SKM-1 treated with dmso at 0.1 percent for 144 hours (cell line): ENCODE results near the gene PKIB.
"Not testable (repeated sequence)": the region's sequence is repeated elsewhere in the genome, so short reads cannot be mapped to it uniquely, and the experiment has no call there.

Experiments
- DNase-seq: peaks from one replicate; lab custom pipeline; 2025; ENCODE audit not compliant: unreplicated experiment; lab: John Stamatoyannopoulos, UW

PKIB gene

GRCh38 chr6:122609881-122610689, at the start of gene PKIB:
TSS of gene PKIB (plus strand) at chr6:122610405. CDS start at chr6:122717795, 107,390 bp downstream.
- DNase-seq = peak; percentile 67

DNA sequence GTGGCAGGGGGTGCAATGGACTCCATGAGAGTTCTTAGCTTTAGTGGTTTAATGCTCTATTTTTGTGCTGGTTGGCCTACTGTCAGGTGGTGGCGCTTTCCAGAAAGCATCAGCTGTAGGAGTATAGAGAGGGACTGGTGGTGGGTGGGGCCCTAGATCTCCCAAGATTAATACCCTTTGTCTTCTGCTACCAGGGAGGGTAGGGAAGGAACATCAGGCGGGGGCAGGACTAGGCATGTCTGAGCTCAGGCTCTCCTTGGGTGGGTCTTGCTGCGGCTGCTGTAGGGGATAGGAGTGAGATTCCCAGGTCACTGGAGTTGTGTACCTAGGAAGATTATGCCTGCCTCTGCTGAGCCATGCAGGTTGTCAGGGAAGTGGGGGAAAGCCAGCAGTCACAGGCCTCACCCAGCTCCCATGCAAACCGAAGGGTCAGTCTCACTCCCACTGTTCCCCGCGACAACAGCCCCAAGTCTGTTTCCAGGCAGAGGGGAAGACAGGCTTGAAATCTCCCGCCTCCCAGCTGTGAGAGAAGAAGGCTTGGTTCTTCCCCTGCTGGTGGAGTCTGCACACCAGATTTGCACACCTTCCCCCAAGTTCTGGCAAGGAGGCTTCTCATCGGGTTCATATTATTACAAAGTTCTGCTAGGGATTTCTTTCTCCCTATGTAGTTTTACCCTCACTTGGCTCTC, 46.7 kb upstream of the PKIB start:
- no peak for DNase-seq

GRCh38 chr6:122564230-122564629, 46.0 kb upstream of the PKIB start:
- no peak for DNase-seq

- DNase-seq = no peak
Observed at GRCh38 chr6:122565708-122566107, 44.5 kb upstream of the PKIB start.

DNA sequence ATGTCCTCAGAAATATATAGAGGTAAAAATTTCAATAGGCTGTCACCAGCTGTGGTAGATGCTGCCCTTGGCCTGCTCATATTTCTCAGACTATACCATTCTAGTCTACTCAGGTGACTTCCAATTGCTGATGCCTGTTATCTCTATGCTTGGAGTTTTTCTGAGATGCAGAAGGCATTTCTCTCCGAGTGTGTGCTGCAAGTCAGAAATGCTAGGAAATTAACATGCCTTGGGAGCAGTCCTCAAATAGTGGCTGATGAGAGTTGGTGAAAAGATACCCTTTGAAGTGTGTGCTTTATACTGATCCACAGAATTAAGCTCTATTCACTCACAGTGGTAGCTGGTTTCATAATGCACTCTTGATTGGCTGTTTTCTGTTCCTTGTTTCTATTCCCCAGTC, 43.2 kb upstream of the PKIB start:
- DNase-seq = no peak

- no peak for DNase-seq
Observed at GRCh38 chr6:122568350-122568749, 41.9 kb upstream of the PKIB start.

- no peak for DNase-seq
Observed at GRCh38 chr6:122568797-122569221, 41.4 kb upstream of the PKIB start.

DNA sequence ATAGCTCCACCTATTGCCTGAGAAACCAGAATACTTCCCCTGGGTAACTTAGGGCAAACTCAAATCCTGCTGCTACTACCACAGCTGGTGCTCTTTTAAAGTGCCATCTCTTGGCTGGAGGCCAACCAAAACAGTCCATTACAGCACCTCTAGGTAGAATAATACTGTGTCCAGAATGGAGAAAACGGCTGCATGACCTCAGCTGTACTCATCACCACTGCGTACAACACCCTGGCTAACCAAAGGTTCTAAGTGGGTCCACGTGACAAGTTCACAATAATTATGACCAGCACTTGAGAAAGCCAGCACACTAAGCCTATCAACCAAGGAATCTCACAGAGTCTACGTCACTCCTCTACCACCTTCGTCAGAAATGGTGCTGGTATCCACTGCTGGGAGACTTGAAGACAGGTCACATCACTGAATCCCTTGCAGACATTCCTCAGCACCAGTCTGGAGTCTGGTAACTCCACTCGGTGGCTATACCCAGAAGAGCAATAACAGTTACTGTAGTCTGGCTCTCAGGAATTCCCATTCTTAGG, 40.9 kb upstream of the PKIB start:
- no peak for DNase-seq

- no peak for DNase-seq
Observed at GRCh38 chr6:122571888-122572287, 38.3 kb upstream of the PKIB start.

DNA sequence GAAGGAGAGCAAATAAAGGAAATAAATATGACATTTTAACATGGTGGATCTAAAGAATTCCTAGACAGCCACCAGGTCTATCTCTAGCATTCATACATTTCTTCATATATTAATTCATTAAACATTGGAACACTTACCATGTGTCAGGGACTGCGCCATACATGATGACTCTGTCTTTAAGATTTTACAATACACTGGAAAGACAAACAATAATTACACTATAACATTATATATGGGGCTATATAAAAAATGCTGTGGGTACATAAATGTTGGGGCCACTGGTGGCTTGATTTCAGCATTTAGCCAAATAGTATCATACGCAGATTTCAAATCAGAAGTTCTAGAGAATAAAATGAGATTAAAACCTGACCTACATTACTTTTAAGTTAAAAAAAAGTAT, 33.3 kb upstream of the PKIB start:
- no peak for DNase-seq

- DNase-seq = no peak
Observed at GRCh38 chr6:122578961-122579360, 31.2 kb upstream of the PKIB start.

DNA sequence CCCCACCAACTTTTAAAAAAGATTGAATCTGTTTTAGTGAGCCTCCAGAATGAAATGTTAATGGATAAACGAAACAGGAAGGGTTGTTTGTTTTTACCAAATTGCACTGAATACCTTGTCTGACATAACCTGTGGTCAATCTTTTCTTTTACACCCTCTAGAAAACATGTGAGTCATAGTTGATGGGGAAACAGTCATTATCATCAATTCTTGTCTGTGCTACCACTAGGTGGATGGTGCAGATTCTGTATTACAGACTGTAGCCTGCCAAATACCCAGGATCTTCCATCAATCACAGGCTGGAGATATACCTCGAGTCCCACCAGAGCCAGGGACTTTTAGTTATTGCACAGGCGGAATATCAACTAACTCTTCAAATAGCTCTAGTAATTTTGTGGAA, 29.5 kb upstream of the PKIB start:
- DNase-seq = no peak

DNA sequence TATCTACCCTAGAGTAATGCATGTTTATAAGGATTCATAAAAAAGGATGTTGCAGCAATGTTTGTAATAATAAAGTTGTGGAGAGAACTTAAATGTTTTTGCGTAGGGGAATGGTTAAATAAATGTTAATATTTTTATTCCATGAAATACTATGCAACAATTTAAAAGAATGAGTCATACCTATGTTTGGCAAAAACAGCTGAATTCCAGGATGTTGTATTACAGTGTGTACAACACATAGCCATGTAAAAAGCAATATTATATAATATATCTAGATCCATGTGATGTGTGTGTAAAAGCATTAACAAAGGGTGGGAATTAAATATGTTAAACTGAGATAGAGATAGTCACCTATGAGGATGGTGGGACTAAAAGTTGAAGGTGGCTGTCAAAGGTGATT, 21.1 kb upstream of the PKIB start:
- DNase-seq = no peak

GRCh38 chr6:122598295-122598694, 11.9 kb upstream of the PKIB start:
- DNase-seq = not testable (repeated sequence)

- no peak for DNase-seq
Observed at GRCh38 chr6:122604676-122605075, 5.5 kb upstream of the PKIB start.

DNA sequence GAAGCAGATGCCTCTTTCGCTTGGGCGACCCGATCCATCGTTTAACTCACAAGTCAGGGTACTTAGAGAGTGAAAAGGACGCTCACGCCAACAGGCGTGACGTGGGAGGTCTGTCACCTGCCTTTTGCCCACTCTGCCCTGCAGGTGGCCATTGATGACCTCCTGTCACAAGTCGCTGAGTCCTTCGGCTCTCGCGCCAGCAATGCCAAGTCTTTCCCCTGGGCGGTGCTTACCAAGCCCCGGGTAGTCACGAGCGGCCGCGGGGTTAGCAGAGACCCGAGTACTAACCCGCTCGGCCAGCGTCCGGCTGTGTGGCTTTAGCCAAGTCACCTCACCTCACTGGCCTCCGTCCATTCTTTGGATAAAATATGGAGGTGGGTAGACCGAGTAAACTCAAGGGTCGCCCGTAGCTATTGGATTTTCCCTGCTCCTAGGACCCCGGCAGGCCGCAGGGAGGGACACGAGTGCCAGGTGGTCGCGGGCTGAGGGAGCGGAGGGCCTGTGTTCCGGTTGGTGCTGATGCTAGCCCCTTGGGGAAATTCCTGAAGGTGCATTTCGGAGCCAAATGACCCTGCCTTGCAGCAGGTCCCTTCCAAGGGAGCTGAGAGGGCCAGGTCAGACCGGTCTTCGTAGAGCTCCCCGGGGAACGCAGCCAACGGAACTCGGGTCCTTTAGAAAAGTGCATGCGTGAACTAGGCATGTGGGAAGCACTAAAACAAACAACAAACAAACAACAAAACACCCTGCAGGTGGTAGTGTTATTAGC, 668 bp downstream of the PKIB start:
- DNase-seq = peak; percentile 20

DNA sequence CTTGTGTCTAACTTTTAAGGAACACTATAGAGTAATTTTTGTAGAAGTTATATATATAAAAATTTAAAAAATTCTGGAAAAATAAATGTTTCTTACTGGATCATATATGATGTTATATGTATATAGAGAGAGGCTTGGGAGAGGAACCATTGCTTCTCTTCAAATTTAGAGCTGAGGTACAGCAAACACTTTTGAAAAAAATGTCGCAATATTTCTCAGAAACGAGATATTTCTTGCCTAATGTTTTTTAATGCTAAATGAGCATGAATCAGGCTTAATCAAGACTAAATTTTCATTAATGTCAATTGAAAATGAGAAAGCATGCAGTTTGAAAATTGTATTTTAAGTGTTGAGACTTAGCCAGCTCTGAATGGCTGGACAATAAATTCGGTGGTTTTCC, 2.6 kb downstream of the PKIB start:
- no peak for DNase-seq

DNA sequence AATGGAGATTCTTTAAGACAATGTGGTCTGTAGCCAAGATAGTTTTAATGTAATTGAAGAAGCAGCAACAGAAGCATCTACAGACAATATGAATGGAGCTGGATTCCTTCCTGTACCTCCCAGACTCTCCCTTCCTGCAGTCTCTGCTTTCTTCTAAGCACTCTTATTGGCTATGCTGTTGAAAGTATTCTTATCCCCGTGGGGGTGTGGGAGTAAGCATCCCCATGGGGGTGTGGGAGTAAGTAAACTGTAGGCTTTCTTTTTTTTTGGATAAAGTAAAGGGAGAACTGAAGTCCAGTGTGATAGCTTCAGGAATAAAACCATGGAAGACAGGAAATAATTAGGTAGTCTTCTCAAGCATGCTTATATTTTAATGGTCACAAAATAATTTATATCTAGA, 4.1 kb downstream of the PKIB start:
- DNase-seq = no peak

DNA sequence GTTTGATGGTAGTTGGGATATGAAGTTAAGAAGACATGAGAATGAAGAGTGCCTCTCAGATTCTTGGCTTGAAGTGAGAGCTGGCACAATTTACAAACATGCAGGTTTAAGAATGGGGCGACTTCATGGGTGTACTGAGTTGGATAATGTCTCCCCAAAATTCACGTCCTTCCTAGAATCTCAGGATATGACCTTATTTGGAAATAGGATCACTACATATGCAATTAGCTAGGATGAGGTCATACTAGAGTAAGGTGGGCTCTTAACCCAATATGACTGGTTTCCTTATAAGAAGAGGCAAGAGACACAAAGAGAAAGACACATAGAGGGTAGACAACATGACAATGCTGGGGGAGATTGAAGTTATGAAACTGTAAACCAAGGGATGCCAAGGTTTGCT, 5.2 kb downstream of the PKIB start:
- DNase-seq = no peak

DNA sequence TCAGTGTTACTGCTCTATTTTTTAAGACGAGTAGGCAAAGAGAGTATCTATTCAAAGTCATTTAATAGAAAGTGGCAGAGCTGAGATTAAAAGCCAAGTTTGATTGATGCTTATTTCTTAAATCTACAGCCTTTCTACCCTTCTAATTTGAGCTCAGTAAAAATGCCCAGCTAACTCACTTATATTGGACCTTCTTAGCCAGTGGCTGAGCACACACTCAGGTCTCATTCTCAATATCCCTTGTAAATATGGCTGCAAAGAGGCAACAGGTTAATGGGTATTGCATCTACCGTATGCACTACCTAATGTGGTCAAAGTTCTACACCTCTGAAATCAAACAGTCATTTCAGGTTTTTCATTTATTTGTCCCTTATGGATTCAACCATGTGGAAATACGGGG, 6.7 kb downstream of the PKIB start:
- DNase-seq = no peak

GRCh38 chr6:122619309-122619708, 9.1 kb downstream of the PKIB start:
- DNase-seq = no peak

GRCh38 chr6:122620428-122620827, 10.2 kb downstream of the PKIB start:
- no peak for DNase-seq
